HG03196 (cell line): Measurements from ENCODE around the gene PNMA8B.

Experiments
- ATAC-seq: cut with Tn5 transposase; IDR thresholded peaks from one replicate; pipeline ENCODE4 v1.9.1; 2021; ENCODE audit not compliant: unreplicated experiment

The PNMA8B gene

GRCh38 chr19:46460055-46460454, 35.6 kb downstream of the PNMA8B start:
- ATAC-seq, result no peak

- ATAC-seq, result no peak
Observed at GRCh38 chr19:46456930-46457329, 38.7 kb downstream of the PNMA8B start.

GRCh38 chr19:46454244-46454643, 41.4 kb downstream of the PNMA8B start:
- ATAC-seq, result no peak

GRCh38 chr19:46453661-46454060, 42.0 kb downstream of the PNMA8B start:
- no peak for ATAC-seq

- no peak for ATAC-seq
Observed at GRCh38 chr19:46452186-46452585, 43.5 kb downstream of the PNMA8B start.

- no peak for ATAC-seq
Observed at GRCh38 chr19:46451352-46451751, 44.3 kb downstream of the PNMA8B start.

- ATAC-seq, result no peak
Observed at GRCh38 chr19:46450737-46451136, 44.9 kb downstream of the PNMA8B start.

- ATAC-seq, result no peak
Observed at GRCh38 chr19:46449228-46449627, 46.4 kb downstream of the PNMA8B start.

- ATAC-seq, result no peak
Observed at GRCh38 chr19:46448601-46449000, 47.1 kb downstream of the PNMA8B start.

GRCh38 chr19:46447824-46448223, 47.8 kb downstream of the PNMA8B start:
- no peak for ATAC-seq

GRCh38 chr19:46447006-46447405, 48.7 kb downstream of the PNMA8B start:
- ATAC-seq, result no peak

GRCh38 chr19:46446021-46446420, 49.6 kb downstream of the PNMA8B start:
- no peak for ATAC-seq

GRCh38 chr19:46442808-46443450, 52.7 kb downstream of the PNMA8B start:
- no peak for ATAC-seq

GRCh38 chr19:46441866-46442265, 53.8 kb downstream of the PNMA8B start:
- no peak for ATAC-seq
